Activated CD8-positive, alpha-beta T cell treated with anti-CD3 and anti-CD28 coated beads for 36 hours (primary cell): ENCODE results near the gene CABLES1. TPM values are rescaled to one million over a fixed set of nuclear protein-coding genes. Genes with fewer than 3 reads are reported as not detected.

ENCODE experiments used
- ATAC-seq: fragments of 200-7000 bp; cut with Tn5 transposase; one replicate; pipeline ENCODE4 v1.10.0; 2021; ENCODE audit warnings: mild to moderate bottlenecking, moderate library complexity
- CTCF ChIA-PET: fragments of 350-600 bp; sonication (Branson Sonifier 250); formaldehyde crosslinking; loops from one replicate; lab custom pipeline; 2021; ENCODE audit warnings: antibody characterized with exemption; lab: Charles Lee
- POLR2A ChIA-PET: fragments of 350-600 bp; sonication (Branson Sonifier 250); formaldehyde crosslinking; loops from one replicate; lab custom pipeline; 2021; ENCODE audit warnings: antibody characterized with exemption; lab: Charles Lee
- DNase-seq: peaks from one replicate; pipeline ENCODE4 v3.0.0-alpha.2; 2020
- H3K27ac Mint-ChIP-seq: one replicate; pipeline ENCODE4 v1.8.0; 2021; ENCODE audit warnings: mild to moderate bottlenecking, mixed read lengths
- H3K27me3 Mint-ChIP-seq: one replicate; pipeline ENCODE4 v1.8.0; 2021; ENCODE audit warnings: mixed read lengths
- H3K36me3 Mint-ChIP-seq: one replicate; pipeline ENCODE4 v1.8.0; 2021; ENCODE audit warnings: low read depth, mixed read lengths
- H3K4me1 Mint-ChIP-seq: one replicate; pipeline ENCODE4 v1.8.0; 2021; ENCODE audit warnings: low read depth, mixed read lengths
- H3K4me3 Mint-ChIP-seq: one replicate; pipeline ENCODE4 v1.8.0; 2021; ENCODE audit warnings: mild to moderate bottlenecking, moderate library complexity, mixed read lengths
- H3K9me3 Mint-ChIP-seq: one replicate; pipeline ENCODE4 v1.8.0; 2021; ENCODE audit warnings: mixed read lengths
- intact Hi-C: fragments of 100-400 bp; cut with micrococcal nuclease; formaldehyde crosslinking; loops from one replicate; pipeline ENCODE4 v1.10.0; 2022
- total RNA-seq, 2 experiments: library from RNA; stranded (reverse); gene quantifications; one replicate each; pipeline ENCODE4 v1.2.3, GENCODE V29; 2021
- TF ChIP-seq, protein P1 (sequence below): fragments of 200-600 bp; IDR thresholded peaks from one replicate; pipeline ENCODE4 v1.8.0; 2022; ENCODE audit warnings: antibody characterized with exemption, mild to moderate bottlenecking

The CABLES1 gene
- total RNA-seq, 2 experiments from 2014 or later: 1.8 to 2.0 TPM

DNA sequence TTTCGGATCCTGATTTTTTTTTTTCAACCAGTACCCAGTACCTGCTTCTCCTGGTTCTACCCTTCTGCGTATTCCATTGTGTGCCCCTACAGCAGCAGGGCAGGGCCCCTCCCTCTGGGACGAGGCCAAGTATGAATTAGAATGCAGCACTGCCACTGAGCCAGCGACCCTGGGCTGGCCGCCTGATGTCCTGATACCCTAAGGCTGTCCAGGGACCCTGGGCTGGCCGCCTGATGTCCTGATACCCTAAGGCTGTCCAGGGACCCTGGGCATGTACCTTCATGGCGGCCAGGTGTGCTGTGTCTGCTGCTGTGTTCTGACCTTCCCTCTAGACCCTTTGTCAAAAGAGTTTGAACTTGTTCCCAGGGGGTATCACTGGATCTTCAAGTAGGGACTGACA is 42.9 kb downstream of the CABLES1 start:
- no peaks in the 10 kb centered on the region for H3K36me3 Mint-ChIP-seq
- no peak overlapping the region for H3K4me3 Mint-ChIP-seq
- DNase-seq (no peak), ATAC-seq (no peak)
- ChIA-PET CTCF (no interaction called here), POLR2A (no interaction called here)
- H3K27ac Mint-ChIP-seq: no peak overlapping the region
- H3K4me1 Mint-ChIP-seq: peaks cover 5% of the 10 kb centered on the region
- intact Hi-C loops: no loop called here
- H3K9me3 Mint-ChIP-seq: no peaks in the 10 kb centered on the region
- TF ChIP-seq, protein P1, sequence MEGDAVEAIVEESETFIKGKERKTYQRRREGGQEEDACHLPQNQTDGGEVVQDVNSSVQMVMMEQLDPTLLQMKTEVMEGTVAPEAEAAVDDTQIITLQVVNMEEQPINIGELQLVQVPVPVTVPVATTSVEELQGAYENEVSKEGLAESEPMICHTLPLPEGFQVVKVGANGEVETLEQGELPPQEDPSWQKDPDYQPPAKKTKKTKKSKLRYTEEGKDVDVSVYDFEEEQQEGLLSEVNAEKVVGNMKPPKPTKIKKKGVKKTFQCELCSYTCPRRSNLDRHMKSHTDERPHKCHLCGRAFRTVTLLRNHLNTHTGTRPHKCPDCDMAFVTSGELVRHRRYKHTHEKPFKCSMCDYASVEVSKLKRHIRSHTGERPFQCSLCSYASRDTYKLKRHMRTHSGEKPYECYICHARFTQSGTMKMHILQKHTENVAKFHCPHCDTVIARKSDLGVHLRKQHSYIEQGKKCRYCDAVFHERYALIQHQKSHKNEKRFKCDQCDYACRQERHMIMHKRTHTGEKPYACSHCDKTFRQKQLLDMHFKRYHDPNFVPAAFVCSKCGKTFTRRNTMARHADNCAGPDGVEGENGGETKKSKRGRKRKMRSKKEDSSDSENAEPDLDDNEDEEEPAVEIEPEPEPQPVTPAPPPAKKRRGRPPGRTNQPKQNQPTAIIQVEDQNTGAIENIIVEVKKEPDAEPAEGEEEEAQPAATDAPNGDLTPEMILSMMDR: no peak
- peaks cover 3% of the 10 kb centered on the region for H3K27me3 Mint-ChIP-seq

DNA sequence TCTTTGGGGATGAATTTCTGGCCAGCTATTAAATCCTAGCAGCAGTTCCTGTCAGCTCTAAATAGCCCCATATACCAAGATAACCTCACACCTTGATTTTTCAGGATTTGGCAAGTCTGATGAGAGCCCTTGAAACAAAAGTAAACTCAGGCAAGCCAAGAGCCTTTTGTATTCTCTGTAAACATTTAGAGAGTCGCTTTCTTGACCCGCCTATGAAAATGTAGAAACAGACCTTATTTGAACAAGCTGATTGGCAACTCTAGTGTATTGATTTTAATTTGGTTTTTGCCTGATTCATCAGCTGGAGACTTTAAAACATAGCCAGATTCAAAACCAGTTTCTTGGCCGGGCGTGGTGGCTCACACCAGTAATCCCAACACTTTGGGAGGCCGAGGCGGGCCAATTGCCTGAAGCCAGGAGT is 43.4 kb downstream of the CABLES1 start:
- ChIA-PET CTCF (no interaction called here), POLR2A (no interaction called here)
- Mint-ChIP-seq H3K4me1 (peaks cover 5% of the 10 kb centered on the region), H3K9me3 (no peaks in the 10 kb centered on the region), H3K36me3 (no peaks in the 10 kb centered on the region), H3K27me3 (peaks cover 3% of the 10 kb centered on the region), H3K4me3 (no peak overlapping the region), H3K27ac (no peak overlapping the region)
- no peak for ATAC-seq
- intact Hi-C loops: no loop called here
- DNase-seq: no peak
- TF ChIP-seq, protein P1: no peak

DNA sequence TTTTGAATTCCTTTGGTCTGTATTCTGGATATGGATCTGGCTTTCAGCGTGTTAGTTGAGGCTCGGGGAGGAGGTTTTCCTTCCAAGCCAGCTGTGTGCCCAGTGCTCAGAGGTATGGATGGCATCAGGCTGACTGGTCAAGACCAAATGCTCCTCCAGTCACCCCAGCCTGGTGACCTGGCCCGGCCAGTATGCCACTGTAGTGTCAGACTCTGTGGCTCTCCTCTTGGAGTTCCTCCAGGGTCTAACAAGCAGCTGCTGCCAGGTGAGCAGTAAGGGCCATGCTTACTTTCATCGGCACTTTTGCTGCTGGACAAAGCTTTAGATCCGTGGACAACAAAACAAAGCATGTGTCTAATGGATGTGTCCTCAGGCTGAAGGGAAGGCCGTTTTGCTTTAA is 44.1 kb downstream of the CABLES1 start:
- Mint-ChIP-seq H3K36me3 (no peaks in the 10 kb centered on the region), H3K27ac (no peak overlapping the region), H3K9me3 (no peaks in the 10 kb centered on the region), H3K27me3 (no peaks in the 10 kb centered on the region), H3K4me3 (no peak overlapping the region), H3K4me1 (peaks cover 5% of the 10 kb centered on the region)
- TF ChIP-seq, protein P1: no peak
- ATAC-seq: no peak
- intact Hi-C loops: no loop called here
- DNase-seq: no peak
- CTCF ChIA-PET: no interaction called here
- POLR2A ChIA-PET: no interaction called here

DNA sequence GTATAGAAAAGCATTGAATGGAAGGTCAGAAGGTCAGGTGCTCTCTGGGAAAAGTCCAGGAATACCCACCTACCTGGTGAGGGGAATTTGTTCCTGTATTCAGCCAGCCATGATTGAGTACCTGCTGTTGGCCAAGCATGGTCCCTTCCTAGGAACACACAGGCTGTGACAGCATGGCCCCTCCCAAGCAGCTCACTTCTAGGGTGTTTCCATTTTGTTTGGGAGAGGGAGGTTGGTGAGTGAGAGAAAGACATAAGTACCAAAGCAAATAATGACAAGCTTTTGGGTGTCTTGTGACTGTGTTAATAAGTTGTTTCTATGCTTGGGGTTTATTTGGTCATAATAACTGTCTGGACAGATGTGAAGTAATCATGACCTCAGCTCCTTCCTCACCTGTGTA is 46.3 kb downstream of the CABLES1 start:
- CTCF ChIA-PET: interaction anchor here (0.6 to 1.1 kb wide), 3 partner anchors 11 to 60 kb away, joined by 3 to 4 read pairs (median 3); no protein-coding TSS in a partner anchor
- no peaks in the 10 kb centered on the region for H3K27me3 Mint-ChIP-seq
- peaks cover 5% of the 10 kb centered on the region for H3K4me1 Mint-ChIP-seq
- H3K4me3 Mint-ChIP-seq: no peak overlapping the region
- no peaks in the 10 kb centered on the region for H3K9me3 Mint-ChIP-seq
- POLR2A ChIA-PET: no interaction called here
- no peak overlapping the region for H3K27ac Mint-ChIP-seq
- no peak for ATAC-seq
- intact Hi-C loops: no loop called here
- no peak for DNase-seq
- TF ChIP-seq, protein P1: no peak
- no peaks in the 10 kb centered on the region for H3K36me3 Mint-ChIP-seq

DNA sequence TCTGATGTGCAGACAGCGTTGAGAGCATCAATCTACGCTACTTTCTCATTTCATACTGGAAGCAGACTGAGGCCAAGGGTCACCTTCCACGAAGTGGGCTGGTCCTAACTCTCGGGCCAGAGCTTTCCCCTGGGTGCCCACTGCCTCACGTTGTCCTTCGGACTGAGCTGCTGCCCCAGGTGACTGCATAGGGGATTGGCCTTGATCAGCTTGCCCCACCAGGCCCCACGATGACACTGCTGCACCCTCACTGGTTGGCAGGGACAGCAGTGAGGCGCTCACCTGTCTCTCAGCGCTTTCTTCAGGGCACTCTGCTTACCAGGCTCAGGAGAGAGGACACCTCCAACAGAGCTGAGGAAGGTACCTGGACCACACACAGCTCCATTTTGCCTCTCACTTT is 47.3 kb downstream of the CABLES1 start:
- ChIA-PET POLR2A (no interaction called here), CTCF (interaction anchor here (1.1 kb wide), 1 partner anchor 10 kb away, joined by 3 read pairs; no protein-coding TSS in a partner anchor)
- intact Hi-C loops: no loop called here
- H3K9me3 Mint-ChIP-seq: no peaks in the 10 kb centered on the region
- TF ChIP-seq, protein P1: no peak
- DNase-seq (no peak), ATAC-seq (no peak)
- no peaks in the 10 kb centered on the region for H3K36me3 Mint-ChIP-seq
- no peaks in the 10 kb centered on the region for H3K27me3 Mint-ChIP-seq
- H3K4me3 Mint-ChIP-seq: no peak overlapping the region
- H3K4me1 Mint-ChIP-seq: peaks cover 5% of the 10 kb centered on the region
- no peak overlapping the region for H3K27ac Mint-ChIP-seq
